HG02588 (cell line): ENCODE data around the gene LRRK1.

Experiments used
- ATAC-seq: cut with Tn5 transposase; IDR thresholded peaks from one replicate; pipeline ENCODE4 v1.9.1; 2021; ENCODE audit warnings: mild to moderate bottlenecking, moderate library complexity; ENCODE audit not compliant: unreplicated experiment

Gene LRRK1

DNA sequence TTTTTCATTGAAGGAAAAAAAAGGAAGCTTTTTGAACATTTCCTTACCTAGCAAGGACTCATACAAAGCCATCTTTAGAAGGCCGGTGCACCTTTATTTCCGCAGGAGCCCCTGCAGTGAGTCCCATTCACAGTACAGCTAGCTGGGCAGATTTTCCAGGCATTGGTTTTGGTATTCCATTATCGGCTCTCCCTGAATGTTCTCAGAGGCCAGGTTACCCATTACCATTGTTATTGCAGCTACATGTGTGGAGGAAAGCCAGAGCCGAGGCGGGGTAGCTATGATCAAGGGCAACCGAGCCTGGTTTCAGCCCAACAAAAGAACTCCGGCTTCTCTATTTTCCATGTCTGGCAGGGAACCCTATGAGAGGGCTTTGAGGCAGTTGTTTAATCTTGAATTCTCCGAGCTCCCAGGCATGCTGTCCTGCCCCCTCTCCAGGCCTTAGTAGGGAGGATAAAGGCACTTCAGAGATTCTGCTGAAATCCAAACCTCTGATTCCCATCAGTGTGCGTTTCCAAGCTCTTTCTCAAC, 100.3 kb downstream of the LRRK1 start:
- ATAC-seq, result no peak

- no peak for ATAC-seq
Measured at GRCh38 chr15:101020451-101020850, 101.3 kb downstream of the LRRK1 start.

GRCh38 chr15:101020945-101021344, 101.8 kb downstream of the LRRK1 start:
- no peak for ATAC-seq

DNA sequence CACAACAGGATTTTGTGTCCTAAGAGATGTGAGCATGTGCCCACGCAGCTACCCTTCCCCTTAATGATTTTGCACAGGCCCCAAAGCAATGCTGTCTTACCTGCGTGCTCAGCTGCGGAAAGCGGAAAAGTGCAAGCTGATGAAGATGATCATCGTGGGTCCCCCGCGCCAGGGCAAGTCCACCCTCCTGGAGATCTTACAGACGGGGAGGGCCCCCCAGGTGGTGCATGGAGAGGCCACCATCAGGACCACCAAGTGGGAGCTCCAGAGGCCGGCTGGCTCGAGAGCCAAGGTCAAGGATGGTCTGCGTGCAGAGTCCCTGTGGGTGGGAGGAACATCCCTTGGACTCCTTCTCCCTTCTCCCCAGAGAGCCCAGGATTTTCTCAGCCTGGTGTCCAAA, 103.1 kb downstream of the LRRK1 start:
- no peak for ATAC-seq

DNA sequence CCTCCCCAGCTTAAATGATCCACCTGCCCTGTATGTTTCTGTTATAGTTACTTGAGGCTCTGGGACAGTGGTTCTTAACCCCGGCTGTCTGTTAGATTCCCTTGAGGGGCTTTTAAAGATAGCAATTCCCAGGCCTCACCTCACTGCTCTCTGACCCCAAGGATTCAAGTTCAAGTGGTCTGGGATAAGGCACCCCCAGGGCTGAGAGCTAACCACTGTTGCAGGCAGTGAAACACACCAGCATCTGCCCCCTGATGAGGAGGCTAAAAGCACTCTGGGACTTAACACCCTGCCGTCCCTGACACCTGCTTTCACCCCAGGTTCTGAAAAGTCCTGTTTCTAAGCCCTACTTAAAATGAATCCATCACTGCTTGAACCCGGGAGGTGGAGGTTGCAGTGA, 103.7 kb downstream of the LRRK1 start:
- ATAC-seq, result no peak

GRCh38 chr15:101023501-101024072, 104.4 kb downstream of the LRRK1 start:
- ATAC-seq, result no peak

- ATAC-seq, result no peak
Measured at GRCh38 chr15:101024073-101024695, 105.0 kb downstream of the LRRK1 start.

DNA sequence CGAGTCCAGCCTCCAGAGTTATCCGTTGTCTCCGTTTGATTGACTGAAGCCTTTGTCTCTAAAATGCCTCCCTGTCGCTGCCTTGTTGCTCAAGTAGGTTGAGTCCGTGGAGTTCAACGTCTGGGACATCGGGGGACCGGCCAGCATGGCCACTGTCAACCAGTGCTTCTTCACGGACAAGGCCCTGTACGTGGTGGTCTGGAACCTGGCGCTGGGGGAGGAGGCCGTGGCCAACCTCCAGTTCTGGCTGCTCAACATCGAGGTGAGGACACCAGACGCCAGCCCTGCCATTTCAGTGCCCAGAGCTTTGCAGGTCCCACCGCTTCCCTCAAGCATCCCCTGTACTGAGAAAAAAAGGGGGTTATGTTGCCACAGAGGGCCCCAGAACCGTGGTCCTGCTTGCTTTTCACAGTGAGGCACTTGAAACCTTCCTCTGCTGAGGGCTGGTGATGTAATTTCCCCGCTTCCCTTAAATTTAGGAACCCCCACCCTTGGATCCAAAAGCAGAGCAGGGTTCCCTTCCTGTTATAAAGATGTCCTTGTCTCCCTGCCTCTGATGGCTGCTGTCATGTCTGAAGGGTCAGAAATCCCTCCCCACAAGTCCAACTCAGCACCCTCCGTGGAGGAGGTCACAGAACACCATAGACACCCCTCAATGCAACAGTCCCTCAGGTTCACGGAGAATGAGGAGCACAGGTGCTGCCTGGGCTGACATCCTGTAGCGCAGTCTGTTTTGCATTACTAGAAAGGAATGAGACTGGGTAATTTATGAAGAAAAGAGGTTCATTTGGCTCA, 105.7 kb downstream of the LRRK1 start:
- ATAC-seq, result no peak

DNA sequence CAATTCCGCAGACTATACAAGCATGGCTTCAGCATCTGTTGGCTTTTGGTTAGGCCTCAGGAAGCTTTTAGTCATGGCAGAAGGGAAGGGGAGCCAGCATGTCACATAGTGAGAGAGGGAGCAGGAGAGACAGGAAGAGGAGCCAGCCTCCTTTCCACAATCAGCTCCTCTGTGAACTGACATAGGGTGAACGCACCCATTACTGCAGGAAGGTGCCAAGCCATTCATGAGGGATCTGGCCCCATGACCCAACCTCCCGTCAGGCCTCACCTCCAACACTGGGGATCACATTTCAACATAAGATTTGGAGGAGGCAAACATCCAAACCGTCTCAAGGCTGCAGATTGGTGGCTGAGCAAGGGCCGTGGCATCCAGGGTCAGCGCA, 106.3 kb downstream of the LRRK1 start:
- ATAC-seq, result no peak

- no peak for ATAC-seq
Measured at GRCh38 chr15:101025896-101026631, 106.9 kb downstream of the LRRK1 start.

GRCh38 chr15:101026656-101027272, 107.6 kb downstream of the LRRK1 start:
- ATAC-seq, result no peak

GRCh38 chr15:101027273-101027901, 108.2 kb downstream of the LRRK1 start:
- ATAC-seq, result no peak

- ATAC-seq, result no peak
Measured at GRCh38 chr15:101027920-101028319, 108.8 kb downstream of the LRRK1 start.

GRCh38 chr15:101028321-101028720, 109.2 kb downstream of the LRRK1 start:
- no peak for ATAC-seq

DNA sequence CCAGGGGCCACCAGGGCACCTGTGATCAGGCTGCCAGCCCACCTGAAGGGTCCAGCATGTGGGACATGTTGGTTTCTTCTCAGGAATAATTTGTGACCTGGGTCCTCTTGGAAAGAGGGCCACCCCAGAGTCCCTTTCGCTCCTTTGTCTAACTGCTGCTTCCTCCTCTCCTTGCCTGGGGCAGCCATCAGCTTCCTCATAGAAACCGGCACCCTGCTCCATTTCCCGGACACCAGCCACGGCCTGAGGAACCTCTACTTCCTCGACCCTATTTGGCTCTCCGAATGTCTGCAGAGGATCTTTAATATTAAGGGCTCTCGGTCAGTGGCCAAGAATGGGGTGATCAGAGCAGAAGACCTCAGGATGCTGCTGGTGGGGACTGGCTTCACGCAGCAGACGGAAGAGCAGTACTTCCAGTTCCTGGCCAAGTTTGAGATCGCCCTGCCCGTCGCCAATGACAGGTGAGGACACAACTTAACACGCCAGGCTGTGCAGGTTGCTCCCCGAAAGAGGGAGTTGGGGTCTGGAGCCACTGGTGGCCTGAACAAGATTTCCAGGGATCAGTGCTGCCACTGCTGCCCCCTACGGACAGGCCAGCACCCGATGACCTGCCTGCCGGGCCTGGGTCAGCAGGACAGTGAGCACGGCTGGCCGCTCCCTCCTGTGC, 109.7 kb downstream of the LRRK1 start:
- ATAC-seq, result no peak

GRCh38 chr15:101029971-101030661, 111.0 kb downstream of the LRRK1 start:
- ATAC-seq, result no peak

DNA sequence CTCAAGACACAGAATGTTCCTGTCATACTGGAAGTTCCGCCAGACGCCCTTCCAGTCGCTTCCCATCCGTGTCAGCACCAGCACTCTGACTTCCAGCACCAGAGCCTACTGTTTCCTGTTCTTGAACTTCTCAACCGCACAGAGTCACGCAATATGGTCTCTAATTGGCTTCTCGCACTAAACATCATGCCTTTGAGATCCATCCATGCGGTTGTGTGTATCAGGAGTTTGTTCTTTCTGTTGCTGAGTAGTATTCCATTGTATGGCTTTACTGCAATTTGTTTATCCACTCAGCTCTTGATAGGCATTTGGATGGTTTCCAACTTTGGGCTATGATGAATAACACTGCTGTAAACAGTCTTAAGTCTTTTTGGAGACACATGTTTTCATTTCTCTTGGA, 112.1 kb downstream of the LRRK1 start:
- ATAC-seq, result no peak

GRCh38 chr15:101033801-101034200, 114.6 kb downstream of the LRRK1 start:
- ATAC-seq, result no peak

GRCh38 chr15:101035611-101036010, 116.5 kb downstream of the LRRK1 start:
- ATAC-seq, result no peak
